Stimulated activated CD8-positive, alpha-beta memory T cell treated with anti-CD3 and anti-CD28 coated beads, Interleukin-4, amount 100 ng/mL, for 4 hours (primary cell): ENCODE results near the gene CUL4A.
"Not testable (repeated sequence)": the region's sequence is repeated elsewhere in the genome, so short reads cannot be mapped to it uniquely, and the experiment has no call there.

ENCODE experiments used
- DNase-seq, 2 donors: peaks; one replicate each; pipeline ENCODE4 v3.0.0-alpha.2; 2020; ENCODE audit warnings: low read depth in 2 of 2, low spot score in 1 of 2

CUL4A gene

DNA sequence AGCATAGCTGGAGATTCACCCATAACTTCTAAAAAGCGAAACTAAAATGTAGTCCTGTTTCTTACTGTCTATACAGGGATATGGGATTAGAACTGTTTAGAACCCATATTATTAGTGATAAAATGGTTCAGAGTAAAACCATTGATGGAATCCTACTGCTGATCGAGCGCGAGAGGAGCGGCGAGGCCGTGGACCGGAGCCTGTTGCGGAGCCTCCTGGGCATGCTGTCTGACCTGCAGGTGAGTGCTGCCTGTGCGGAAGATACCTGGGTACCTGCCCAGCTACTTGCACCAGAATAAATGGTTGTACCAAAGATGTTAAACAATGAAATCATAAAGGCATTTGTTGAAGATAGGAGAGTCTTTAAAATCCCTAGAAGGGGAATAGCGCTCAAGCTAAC is 23.7 kb downstream of the CUL4A start:
- no peak for DNase-seq

GRCh38 chr13:113238536-113238935 is 29.1 kb downstream of the CUL4A start:
- no peak for DNase-seq

DNA sequence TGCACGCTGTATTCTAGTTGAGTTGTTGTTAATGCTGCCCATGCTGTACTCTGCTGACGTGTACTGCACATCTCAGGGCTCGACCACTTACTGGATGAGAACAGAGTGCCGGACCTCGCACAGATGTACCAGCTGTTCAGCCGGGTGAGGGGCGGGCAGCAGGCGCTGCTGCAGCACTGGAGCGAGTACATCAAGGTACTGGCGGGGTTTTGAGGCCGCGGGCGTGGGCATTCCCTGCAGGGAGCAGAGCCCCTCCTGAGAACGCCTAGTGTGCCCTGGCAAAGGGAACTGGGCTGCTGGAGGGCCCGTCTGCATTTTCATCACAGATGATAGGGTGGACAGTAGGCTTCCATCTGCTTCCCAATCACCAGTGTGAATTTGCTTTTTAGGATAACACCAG is 29.9 kb downstream of the CUL4A start:
- no peak for DNase-seq

GRCh38 chr13:113239986-113240385 is 30.6 kb downstream of the CUL4A start:
- no peak for DNase-seq

GRCh38 chr13:113241623-113242022 is 32.2 kb downstream of the CUL4A start:
- not testable (repeated sequence) for DNase-seq

- no peak for DNase-seq
These were observed 34.4 kb downstream of the CUL4A start for GRCh38 chr13:113243847-113244246.

- no peak for DNase-seq
These were observed 36.7 kb downstream of the CUL4A start for GRCh38 chr13:113245849-113246796.

DNA sequence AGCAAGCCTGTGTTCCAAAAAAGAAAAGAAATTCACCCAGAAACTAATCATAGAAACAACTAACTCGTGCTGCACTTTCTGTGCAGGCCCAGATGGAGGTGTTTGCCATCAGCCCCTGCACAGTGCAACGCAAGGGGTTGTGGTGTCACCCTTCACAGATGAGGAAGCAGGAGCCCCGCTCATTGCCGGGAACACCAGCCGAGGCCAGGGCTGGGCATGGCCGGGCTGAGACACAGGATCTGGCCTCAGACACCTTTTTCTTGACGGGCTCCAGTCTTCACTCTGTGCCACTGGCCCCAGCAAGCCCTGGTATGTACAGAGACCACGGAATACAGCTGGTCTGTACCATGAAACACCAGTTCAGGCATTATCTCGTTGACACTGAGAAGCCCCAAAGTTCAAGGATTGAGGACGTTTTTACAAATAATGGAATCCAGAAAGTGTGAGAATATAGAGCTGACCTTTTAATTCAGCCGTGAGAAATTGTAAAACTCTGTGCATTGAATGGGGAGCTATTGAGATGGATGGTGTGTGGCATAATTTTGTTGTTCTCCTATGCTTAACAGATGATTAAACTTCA is 43.2 kb downstream of the CUL4A start:
- no peak for DNase-seq

DNA sequence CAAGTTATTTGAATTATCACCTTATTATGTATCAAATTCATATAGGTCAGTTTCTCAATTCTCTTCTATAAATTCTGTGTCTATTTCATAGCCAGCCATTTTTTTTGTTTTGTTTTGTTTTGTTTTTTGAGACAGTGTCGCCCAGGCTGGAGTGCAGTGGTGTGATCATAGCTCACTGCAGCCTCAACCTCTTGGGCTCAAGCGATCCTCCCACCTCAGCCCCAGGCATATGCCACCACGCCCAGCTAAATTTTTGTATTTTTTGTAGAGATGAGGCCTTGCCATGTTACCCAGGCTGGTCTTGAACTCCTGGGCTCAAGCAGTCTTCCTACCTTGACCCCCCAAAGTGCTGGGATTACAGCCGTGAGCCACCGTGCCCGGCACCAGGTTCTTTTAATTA is 48.5 kb downstream of the CUL4A start:
- DNase-seq = not testable (repeated sequence)

GRCh38 chr13:113258321-113259054 is 49.1 kb downstream of the CUL4A start:
- no peak for DNase-seq

GRCh38 chr13:113260996-113261395 is 51.6 kb downstream of the CUL4A start:
- DNase-seq = no peak

DNA sequence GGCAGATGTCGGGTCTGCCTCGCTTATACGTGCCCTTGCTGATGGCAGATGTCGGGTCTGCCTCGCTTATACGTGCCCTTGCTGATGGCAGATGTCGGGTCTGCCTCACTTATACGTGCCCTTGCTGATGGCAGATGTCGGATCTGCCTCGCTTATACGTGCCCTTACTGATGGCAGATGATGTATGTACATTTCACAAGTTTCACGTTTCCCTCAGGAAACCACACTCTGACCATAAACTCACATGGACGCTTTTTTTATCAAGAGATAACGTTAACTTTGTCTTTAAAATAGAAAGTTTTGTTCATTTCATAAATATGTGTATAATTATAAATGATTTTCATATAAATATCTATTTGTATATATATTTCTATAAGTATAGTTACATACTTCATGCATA is 53.6 kb downstream of the CUL4A start:
- not testable (repeated sequence) for DNase-seq

GRCh38 chr13:113267642-113268405 is 58.4 kb downstream of the CUL4A start:
- no peak for DNase-seq

- no peak for DNase-seq
These were observed 62.6 kb downstream of the CUL4A start for GRCh38 chr13:113272031-113272430.

DNA sequence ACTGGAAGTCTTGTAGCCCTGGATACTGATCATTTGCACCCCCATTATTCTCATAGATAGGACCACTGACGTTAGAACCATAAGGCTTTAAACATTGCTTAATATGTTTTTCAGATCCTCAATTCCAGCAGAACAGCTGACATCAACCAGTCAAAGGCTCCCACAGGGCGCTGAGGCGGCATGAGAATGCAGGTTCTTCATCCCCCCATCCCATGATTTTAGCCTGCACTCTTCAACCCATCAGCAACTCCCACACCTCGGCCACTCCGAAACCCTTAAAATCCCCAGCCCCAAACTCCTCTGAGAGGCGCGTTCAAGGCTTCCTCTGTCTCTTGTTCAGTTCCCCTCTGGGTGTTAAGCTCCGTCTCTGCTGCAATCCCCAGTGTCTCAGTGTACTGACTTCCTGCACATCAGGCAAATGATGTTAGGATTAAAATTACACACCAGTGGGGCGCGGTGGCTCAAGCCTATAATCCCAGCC is 63.3 kb downstream of the CUL4A start:
- DNase-seq = no peak

GRCh38 chr13:113273321-113273720 is 63.9 kb downstream of the CUL4A start:
- DNase-seq = no peak

DNA sequence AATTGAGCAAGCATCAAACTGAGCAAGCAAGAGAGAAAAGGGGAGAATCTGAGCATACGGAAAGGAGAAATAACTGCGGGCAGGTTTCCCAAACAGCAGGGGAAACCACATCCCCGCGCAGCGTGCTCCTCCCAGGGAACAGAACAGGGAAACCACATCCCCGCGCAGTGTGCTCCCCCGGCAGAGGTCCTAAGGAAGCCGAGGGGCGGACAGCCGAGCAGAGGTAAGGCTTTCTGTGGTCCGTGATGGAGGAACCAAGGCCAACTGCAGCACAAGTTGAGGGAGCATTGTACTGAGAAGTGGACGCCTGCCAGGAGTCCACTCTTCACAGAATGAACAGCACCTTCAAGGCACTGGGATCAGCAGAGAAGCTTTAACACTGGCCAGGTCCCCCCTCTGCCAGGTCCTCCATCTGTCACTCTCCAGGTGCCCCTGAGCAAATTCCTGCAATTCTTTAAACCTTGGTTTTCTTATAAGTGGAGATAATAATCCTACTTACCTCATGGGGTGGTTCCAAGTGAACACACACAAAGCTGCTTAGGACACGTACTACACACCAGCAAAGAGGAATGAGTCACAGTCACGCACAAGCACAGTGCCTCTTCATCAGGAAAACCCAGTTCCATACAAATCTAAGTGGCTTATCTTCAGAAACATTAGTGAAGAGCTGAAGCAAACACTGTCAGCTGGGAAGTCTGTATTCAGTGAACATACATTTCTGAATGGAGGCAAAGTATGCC is 64.6 kb downstream of the CUL4A start:
- no peak for DNase-seq

GRCh38 chr13:113274721-113275120 is 65.3 kb downstream of the CUL4A start:
- DNase-seq = no peak

- no peak for DNase-seq
These were observed 66.0 kb downstream of the CUL4A start for GRCh38 chr13:113275387-113275786.

GRCh38 chr13:113280126-113280525 is 70.7 kb downstream of the CUL4A start:
- DNase-seq = no peak
